SK-N-SH (cell line): Measurements from ENCODE around the gene GNAZ. TPM values are rescaled to one million over a fixed set of nuclear protein-coding genes. Genes with fewer than 3 reads are reported as not detected.

Source experiments
- CTCF ChIA-PET: fragments of 300-600, 350-600 bp; formaldehyde crosslinking; extraction: SDS; loops from one replicate; lab custom pipeline; 2021; lab: Yijun Ruan, JAX
- POLR2A ChIA-PET: fragments of 350-600 bp; sonication (Branson Sonifier 250); formaldehyde crosslinking; extraction: SDS; loops from one replicate; lab custom pipeline; 2020; ENCODE audit warnings: antibody characterized with exemption, inconsistent platforms; lab: Yijun Ruan, JAX
- DNase-seq: peaks from one replicate; pipeline ENCODE4 v3.0.0; 2012
- H2AFZ ChIP-seq: fragments of 200-600 bp; sonication (generic); 2 replicates; pipeline ENCODE4 v1.8.1; 2016; ENCODE audit warnings: antibody characterized with exemption, mild to moderate bottlenecking, low read depth
- H3F3A ChIP-seq: fragments of 200-600 bp; sonication (generic); replicated peaks from 2 replicates; pipeline ENCODE3; 2016; ENCODE audit warnings: antibody characterized with exemption, mild to moderate bottlenecking; ENCODE audit not compliant: insufficient read depth
- H3K27ac ChIP-seq, 2 experiments: fragments of 200-500 bp in 1 of 2; fragments of 200-600 bp in 1 of 2; sonication (Bioruptor generic) in 1 of 2; sonication (generic), shearing (Covaris generic) in 1 of 2; 2 replicates each; pipeline versions ENCODE4 v1.5.1 to v1.6.1; 2014 to 2016; ENCODE audit warnings: low read depth in 2 of 2, inconsistent platforms in 1 of 2, low read length in 1 of 2, mild to moderate bottlenecking in 1 of 2, mixed read lengths in 1 of 2
- H3K27me3 ChIP-seq: fragments of 200-600 bp; sonication (generic), shearing (Covaris generic); 2 replicates; pipeline ENCODE4 v1.6.1; 2016; ENCODE audit warnings: mixed run types; ENCODE audit not compliant: insufficient read depth
- H3K36me3 ChIP-seq, 2 experiments: fragments of 200-500 bp in 1 of 2; fragments of 200-600 bp in 1 of 2; sonication (Bioruptor generic) in 1 of 2; sonication (generic) in 1 of 2; replicated peaks in 1 of 2; 2 replicates each; pipeline versions ENCODE3 to v1.5.1; 2014 to 2016; ENCODE audit warnings: low read length in 1 of 2, mild to moderate bottlenecking in 1 of 2; ENCODE audit not compliant: insufficient read depth in 2 of 2, control insufficient read depth in 1 of 2
- H3K4me1 ChIP-seq, 2 experiments: fragments of 200-500 bp in 1 of 2; fragments of 200-600 bp in 1 of 2; sonication (Bioruptor generic) in 1 of 2; sonication (generic), shearing (Covaris generic) in 1 of 2; 2 replicates each; pipeline versions ENCODE4 v1.5.1 to v1.6.1; 2014 to 2016; ENCODE audit warnings: low read depth in 1 of 2, low read length in 1 of 2, mixed run types in 1 of 2; ENCODE audit not compliant: insufficient read depth in 2 of 2, control insufficient read depth in 1 of 2
- H3K4me2 ChIP-seq: fragments of 200-600 bp; sonication (generic), shearing (Covaris generic); 2 replicates; pipeline ENCODE4 v1.6.1; 2017; ENCODE audit warnings: mixed run types
- H3K4me3 ChIP-seq, 2 experiments: fragments of 200-500 bp in 1 of 2; fragments of 200-600 bp in 1 of 2; sonication (Bioruptor generic) in 1 of 2; sonication (generic), shearing (Covaris generic) in 1 of 2; 2 replicates each; pipeline versions ENCODE4 v1.5.1 to v1.8.1; 2014 to 2016; ENCODE audit warnings: low read depth in 2 of 2, inconsistent platforms in 1 of 2, low read length in 1 of 2, mild to moderate bottlenecking in 1 of 2, mixed read lengths in 1 of 2, moderate library complexity in 1 of 2
- H3K79me2 ChIP-seq: fragments of 200-600 bp; sonication (generic); 2 replicates; pipeline ENCODE4 v1.8.1; 2017; ENCODE audit warnings: mild to moderate bottlenecking; ENCODE audit not compliant: insufficient read depth
- H3K9ac ChIP-seq: fragments of 200-600 bp; sonication (generic); 2 replicates; pipeline ENCODE4 v1.6.1; 2017; ENCODE audit warnings: mixed run types
- H3K9me2 ChIP-seq: fragments of 200-600 bp; sonication (generic); 2 replicates; pipeline ENCODE4 v1.6.1; 2017; ENCODE audit warnings: mixed run types
- H3K9me3 ChIP-seq: fragments of 200-600 bp; sonication (generic); 2 replicates; pipeline ENCODE4 v1.6.1; 2017; ENCODE audit warnings: mixed run types, mild to moderate bottlenecking, moderate library complexity
- H4K20me1 ChIP-seq: fragments of 200-600 bp; sonication (generic); 2 replicates; pipeline ENCODE4 v1.6.1; 2017; ENCODE audit warnings: mild to moderate bottlenecking, mixed run types; ENCODE audit not compliant: insufficient read depth
- CTCF ChIP-seq: fragments of 200-600 bp; sonication (generic); IDR thresholded peaks from 2 replicates; pipeline ENCODE4 v1.6.1; 2017; ENCODE audit warnings: antibody characterized with exemption, mild to moderate bottlenecking, moderate library complexity
- ELF1 ChIP-seq: IDR thresholded peaks from 2 replicates; pipeline ENCODE4 v1.4.0; 2012
- EP300 ChIP-seq, 2 experiments: IDR thresholded peaks; 2 replicates each; pipeline versions ENCODE4 v1.4.0 to v1.6.1; 2012; ENCODE audit warnings: borderline replicate concordance in 1 of 2, low read depth in 1 of 2, low read length in 1 of 2
- FOSL2 ChIP-seq: IDR thresholded peaks from 2 replicates; pipeline ENCODE4 v1.4.0; 2012; ENCODE audit warnings: low read depth, mild to moderate bottlenecking, moderate library complexity, borderline replicate concordance
- FOXM1 ChIP-seq: IDR thresholded peaks from 2 replicates; pipeline ENCODE4 v1.4.0; 2012; ENCODE audit warnings: low read depth, mild to moderate bottlenecking
- IRF3 ChIP-seq: fragments of 150-350 bp; IDR thresholded peaks from 2 replicates; pipeline ENCODE4 v1.6.1; 2016; ENCODE audit warnings: mild to moderate bottlenecking, low read depth, low read length
- JUND ChIP-seq: IDR thresholded peaks from 2 replicates; pipeline ENCODE4 v1.4.0; 2012
- MAX ChIP-seq: IDR thresholded peaks from 2 replicates; pipeline ENCODE4 v1.4.0; 2012; ENCODE audit warnings: low read depth
- NFIC ChIP-seq: IDR thresholded peaks from 2 replicates; pipeline ENCODE4 v1.4.0; 2012; ENCODE audit warnings: borderline replicate concordance
- PBX3 ChIP-seq: IDR thresholded peaks from 2 replicates; pipeline ENCODE4; 2012
- RAD21 ChIP-seq: IDR thresholded peaks from 2 replicates; pipeline ENCODE4 v1.6.1; 2012; ENCODE audit warnings: mild to moderate bottlenecking, low read length
- RCOR1 ChIP-seq: fragments of 150-350 bp; IDR thresholded peaks from 2 replicates; pipeline ENCODE4 v1.6.1; 2017; ENCODE audit warnings: antibody characterized with exemption, low read length
- RXRA ChIP-seq: IDR thresholded peaks from 2 replicates; pipeline ENCODE4 v1.4.0; 2012; ENCODE audit warnings: low read depth, mild to moderate bottlenecking, borderline replicate concordance
- TCF12 ChIP-seq: IDR thresholded peaks from 2 replicates; pipeline ENCODE4 v1.4.0; 2012
- TEAD4 ChIP-seq: IDR thresholded peaks from 2 replicates; pipeline ENCODE4 v1.4.0; 2012; ENCODE audit warnings: mild to moderate bottlenecking, borderline replicate concordance; ENCODE audit not compliant: insufficient read depth
- WGBS: methylation state at CpG from one replicate; pipeline ENCODE4 v1.1.6; 2017; ENCODE audit warnings: low lambda C conversion rate; 5-methylcytosine and 5-hydroxymethylcytosine counted together
- polyA plus RNA-seq, 3 experiments: library from polyadenylated mRNA; depleted of rRNA; stranded (reverse); fragments of >200 nt; gene quantifications; 2 replicates each; pipeline ENCODE4 v1.2.3, GENCODE V29; 2012

Gene GNAZ
- polyA plus RNA-seq, 1 of the 3 experiments (the other 2 are of a cell fraction): 6.5 TPM

- no peak for TF ChIP-seq IRF3
- TF ChIP-seq TCF12: no peak
- no peak for TF ChIP-seq NFIC
- TF ChIP-seq MAX: no peak
These were observed 32.0 kb upstream of the GNAZ start (continued) for GRCh38 chr22:23038334-23038642.

- WGBS: 18% methylated on average over 1 of the region's 1 CpG
- H3F3A ChIP-seq: no peaks in the 10 kb centered on the region
- H3K27ac ChIP-seq: no peak overlapping the region
- no peak overlapping the region for H3K4me3 ChIP-seq
- TF ChIP-seq RAD21 (no peak), IRF3 (no peak), NFIC (no peak), PBX3 (no peak), FOSL2 (no peak), RXRA (no peak), EP300 (IDR thresholded peaks at IDR 0.05; ENCODE audit: borderline replicate concordance in 1 of 2, low read depth in 1 of 2, low read length in 1 of 2) (no peak), MAX (no peak), TEAD4 (no peak), CTCF (no peak), FOXM1 (no peak), RCOR1 (no peak), ELF1 (no peak), JUND (no peak)
- H3K27me3 ChIP-seq: no peaks in the 10 kb centered on the region
- no peak overlapping the region for H3K4me2 ChIP-seq
- H3K9ac ChIP-seq: no peak overlapping the region
- H2AFZ ChIP-seq: no peak overlapping the region
- no peaks in the 10 kb centered on the region for H3K79me2 ChIP-seq
- H3K9me2 ChIP-seq: no peaks in the 10 kb centered on the region
- H3K9me3 ChIP-seq: no peaks in the 10 kb centered on the region
- H3K4me1 ChIP-seq: no peaks in the 10 kb centered on the region; a peak in 2 of 4 replicates
- ChIA-PET POLR2A (no interaction called here), CTCF (interaction anchor here (0.6 kb wide), 1 partner anchor 13 kb away, joined by 3 read pairs; no protein-coding TSS in a partner anchor)
- H4K20me1 ChIP-seq: no peaks in the 10 kb centered on the region
- no peak for DNase-seq
- H3K36me3 ChIP-seq: no peaks in the 10 kb centered on the region
These were observed 31.4 kb upstream of the GNAZ start for GRCh38 chr22:23038902-23039301.
